Common myeloid progenitor, CD34-positive (primary cell): ENCODE data around the gene ZCCHC14.
"Not testable (repeated sequence)": the region's sequence is repeated elsewhere in the genome, so short reads cannot be mapped to it uniquely, and the experiment has no call there.

Source experiments
- CTCF ChIA-PET: fragments of 350-600 bp; sonication (Branson Sonifier 250); formaldehyde crosslinking; loops from one replicate; lab custom pipeline; 2021; ENCODE audit warnings: antibody characterized with exemption; lab: Charles Lee
- POLR2A ChIA-PET: fragments of 350-600 bp; sonication (Branson Sonifier 250); formaldehyde crosslinking; loops from one replicate; lab custom pipeline; 2021; ENCODE audit warnings: antibody characterized with exemption; lab: Charles Lee
- DNase-seq, 3 donors: peaks; one replicate each; pipeline versions ENCODE4 v3.0.0 to v3.0.0-alpha.2; 2013
- H3K27ac ChIP-seq, 2 experiments: 1 replicate in 1 of 2; 2 replicates in 1 of 2; pipeline ENCODE4 v1.7.0; 2013; ENCODE audit warnings: inconsistent platforms in 2 of 2, low read length in 2 of 2, mild to moderate bottlenecking in 2 of 2, low read depth in 1 of 2, moderate library complexity in 1 of 2; ENCODE audit not compliant: severe bottlenecking in 2 of 2, insufficient read depth in 1 of 2, poor library complexity in 1 of 2
- H3K27me3 ChIP-seq, 5 experiments: replicated peaks in 2 of 5; 1 replicate in 3 of 5; 2 replicates in 2 of 5; pipeline versions ENCODE4 v1.6.1 to v1.7.0; 2013; ENCODE audit warnings: low read length in 4 of 5, mild to moderate bottlenecking in 2 of 5, moderate library complexity in 2 of 5, inconsistent platforms in 1 of 5; ENCODE audit not compliant: insufficient read depth in 5 of 5, control insufficient read depth in 4 of 5
- H3K36me3 ChIP-seq, 4 experiments: 1 replicate in 2 of 4; 2 replicates in 2 of 4; pipeline versions ENCODE4 v1.6.1 to v1.7.0; 2013; ENCODE audit warnings: low read length in 3 of 4, control low read depth in 1 of 4, mild to moderate bottlenecking in 1 of 4; ENCODE audit not compliant: control insufficient read depth in 4 of 4, insufficient read depth in 4 of 4
- H3K4me1 ChIP-seq, 4 experiments: 1 replicate in 3 of 4; 2 replicates in 1 of 4; pipeline versions ENCODE4 v1.6.1 to v1.7.1; 2013; ENCODE audit warnings: low read length in 3 of 4, mild to moderate bottlenecking in 3 of 4, control low read depth in 1 of 4, inconsistent platforms in 1 of 4, moderate library complexity in 1 of 4; ENCODE audit not compliant: control insufficient read depth in 4 of 4, insufficient read depth in 4 of 4; ENCODE audit errors: control extremely low read depth in 1 of 4
- H3K4me3 ChIP-seq, 7 experiments: 1 replicate in 4 of 7; 2 replicates in 3 of 7; pipeline versions ENCODE4 v1.5.1 to v1.7.0; 2013; ENCODE audit warnings: mild to moderate bottlenecking in 7 of 7, low read length in 6 of 7, moderate library complexity in 6 of 7, inconsistent platforms in 2 of 7, low read depth in 2 of 7, control low read depth in 1 of 7; ENCODE audit not compliant: insufficient read depth in 4 of 7, control insufficient read depth in 1 of 7; ENCODE audit errors: extremely low read depth in 1 of 7
- H3K9me3 ChIP-seq, 5 experiments: 1 replicate in 4 of 5; 2 replicates in 1 of 5; pipeline versions ENCODE4 v1.6.1 to v1.7.1; 2013; ENCODE audit warnings: low read length in 4 of 5, mild to moderate bottlenecking in 2 of 5, inconsistent platforms in 1 of 5, low read depth in 1 of 5, moderate library complexity in 1 of 5; ENCODE audit not compliant: control insufficient read depth in 4 of 5, insufficient read depth in 2 of 5; ENCODE audit errors: control extremely low read depth in 1 of 5
- WGBS: methylation state at CpG from one replicate; pipeline ENCODE4 v1.1.5; 2013; ENCODE audit not compliant: insufficient coverage; 5-methylcytosine and 5-hydroxymethylcytosine counted together

Gene ZCCHC14

DNA sequence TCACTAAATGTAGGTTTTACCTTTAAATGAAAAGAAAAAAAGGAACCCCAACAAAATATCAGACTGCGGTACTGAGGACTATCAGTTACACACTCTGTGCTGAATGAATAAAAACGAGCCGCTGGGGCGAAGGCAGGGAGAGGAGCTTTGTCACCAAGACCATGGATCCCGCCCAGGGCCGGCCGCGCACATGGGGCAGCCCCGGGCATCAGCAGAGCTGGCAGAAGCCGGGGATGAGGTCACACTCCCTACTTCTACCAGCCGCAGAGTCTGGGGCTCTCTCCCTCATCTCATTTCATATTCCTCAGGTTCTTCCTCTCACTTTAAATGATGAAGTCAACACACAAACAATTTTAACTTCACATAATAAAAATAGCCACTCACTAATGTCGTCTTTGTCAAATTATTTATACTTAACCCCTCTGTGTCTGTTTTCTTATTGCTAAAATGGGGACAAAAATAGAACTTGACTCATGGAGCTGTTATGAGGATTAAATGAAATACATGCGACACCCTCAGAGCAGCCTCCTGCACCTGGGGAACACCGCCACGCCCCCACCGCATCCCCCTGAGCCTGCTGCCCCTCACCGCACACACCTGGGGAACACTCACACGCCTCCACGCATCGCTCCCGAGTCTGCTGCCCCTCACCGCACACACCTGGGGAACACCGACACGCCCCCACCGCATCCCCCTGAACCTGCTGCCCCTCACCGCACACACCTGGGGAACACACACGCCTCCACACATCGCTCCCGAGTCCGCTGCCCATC is 15.4 kb downstream of the ZCCHC14 start:
- POLR2A ChIA-PET, H3K36me3 ChIP-seq, DNase-seq, CTCF ChIA-PET, H3K27me3 ChIP-seq, H3K27ac ChIP-seq, H3K4me3 ChIP-seq, H3K4me1 ChIP-seq, H3K9me3 ChIP-seq: not testable (repeated sequence)
- WGBS, result 98% methylated on average over 25 of the region's 30 CpGs

DNA sequence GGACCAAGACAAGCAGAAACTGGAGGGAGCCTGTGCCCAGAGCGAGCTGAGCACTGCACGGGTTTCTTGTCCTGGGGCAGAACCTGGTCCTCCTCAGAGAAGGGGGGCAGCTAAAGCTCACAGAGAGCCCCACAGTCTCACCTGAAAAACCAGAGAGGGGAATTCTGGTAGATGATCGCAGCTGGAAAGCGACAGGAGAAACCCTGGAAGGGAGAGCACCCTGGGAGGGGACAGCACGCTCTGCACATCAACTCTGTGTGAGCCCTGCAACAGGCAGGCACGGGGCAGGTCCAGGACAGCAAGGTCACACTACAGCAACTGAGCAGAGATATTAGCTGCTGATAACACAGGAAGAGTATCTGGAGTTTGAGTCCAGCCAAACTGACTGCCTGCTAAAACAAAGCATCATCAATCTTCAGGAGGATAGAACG is 18.2 kb downstream of the ZCCHC14 start:
- no peak for DNase-seq
- ChIA-PET CTCF (interaction anchor here (1.4 kb wide), 1 partner anchor 8 kb away, joined by 5 read pairs; no protein-coding TSS in a partner anchor), POLR2A (no interaction called here)
- Histone ChIP-seq H3K9me3 (no peaks in the 10 kb centered on the region), H3K4me1 (peaks cover 0 to 2% (median 0%) of the 10 kb centered on the region in 4 experiments), H3K27me3 (no peaks in the 10 kb centered on the region), H3K27ac (no peak overlapping the region), H3K4me3 (no peak overlapping the region), H3K36me3 (no peaks in the 10 kb centered on the region)
- WGBS, result 92% methylated on average over 6 of the region's 7 CpGs

DNA sequence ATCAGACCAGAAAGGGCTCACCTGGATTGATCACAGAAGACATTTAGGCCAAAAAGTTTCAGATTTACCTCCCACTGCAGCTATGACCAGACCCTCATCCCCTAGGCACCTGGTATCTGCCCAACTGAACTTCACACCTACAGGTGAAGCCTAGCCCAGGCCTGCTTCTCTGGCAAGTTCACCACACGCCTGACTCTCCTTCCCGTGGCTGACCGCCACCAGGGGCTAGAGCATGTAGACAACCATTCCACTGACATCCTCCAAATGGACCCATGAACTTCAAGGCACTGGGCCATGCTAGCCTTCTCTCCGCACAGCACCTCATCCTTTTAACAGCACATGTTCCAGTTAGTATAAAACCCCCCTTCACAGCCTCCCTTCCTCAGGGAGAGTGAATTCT is 18.8 kb downstream of the ZCCHC14 start:
- Histone ChIP-seq H3K27me3 (no peaks in the 10 kb centered on the region), H3K4me1 (peaks cover 0 to 5% (median 1%) of the 10 kb centered on the region in 4 experiments), H3K27ac (no peak overlapping the region), H3K36me3 (no peaks in the 10 kb centered on the region), H3K9me3 (no peaks in the 10 kb centered on the region), H3K4me3 (no peak overlapping the region)
- WGBS, result 100% methylated on average over 4 of the region's 4 CpGs
- POLR2A ChIA-PET, result interaction anchor here (0.6 kb wide), 1 partner anchor 57 kb away, joined by 6 read pairs; no protein-coding TSS in a partner anchor
- no peak for DNase-seq
- CTCF ChIA-PET, result interaction anchor here (1.4 to 1.8 kb wide), 2 partner anchors 8 to 10 kb away, joined by 5 to 7 read pairs; no protein-coding TSS in a partner anchor

DNA sequence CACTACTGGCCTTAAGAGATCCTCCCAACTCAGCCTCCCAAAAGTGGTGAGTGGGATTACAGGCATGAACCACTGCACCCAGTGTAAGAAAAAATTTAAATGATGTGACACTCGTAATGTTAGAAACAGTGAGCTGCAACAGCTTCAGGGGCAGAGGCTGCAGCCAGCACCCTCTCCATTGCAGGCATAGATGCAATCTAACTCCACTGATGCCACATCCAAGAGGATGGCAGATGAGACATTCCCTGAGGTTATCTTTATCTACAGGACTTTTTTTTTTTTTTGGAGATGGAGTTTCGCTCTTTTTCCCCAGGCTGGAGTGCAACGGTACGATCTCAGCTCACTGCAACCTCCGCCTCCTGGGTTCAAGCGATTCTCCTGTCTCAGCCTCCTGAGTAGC is 19.9 kb downstream of the ZCCHC14 start:
- DNase-seq, result no peak
- ChIA-PET CTCF (interaction anchor here (1.8 kb wide), 1 partner anchor 9 kb away, joined by 7 read pairs; no protein-coding TSS in a partner anchor), POLR2A (no interaction called here)
- no peaks in the 10 kb centered on the region for H3K36me3 ChIP-seq
- no peaks in the 10 kb centered on the region for H3K9me3 ChIP-seq
- peaks cover 0 to 12% (median 7%) of the 10 kb centered on the region in 4 experiments for H3K4me1 ChIP-seq
- H3K27ac ChIP-seq, result no peak overlapping the region
- WGBS, result 100% methylated on average over 2 of the region's 6 CpGs
- H3K4me3 ChIP-seq, result no peak overlapping the region
- H3K27me3 ChIP-seq, result no peaks in the 10 kb centered on the region

DNA sequence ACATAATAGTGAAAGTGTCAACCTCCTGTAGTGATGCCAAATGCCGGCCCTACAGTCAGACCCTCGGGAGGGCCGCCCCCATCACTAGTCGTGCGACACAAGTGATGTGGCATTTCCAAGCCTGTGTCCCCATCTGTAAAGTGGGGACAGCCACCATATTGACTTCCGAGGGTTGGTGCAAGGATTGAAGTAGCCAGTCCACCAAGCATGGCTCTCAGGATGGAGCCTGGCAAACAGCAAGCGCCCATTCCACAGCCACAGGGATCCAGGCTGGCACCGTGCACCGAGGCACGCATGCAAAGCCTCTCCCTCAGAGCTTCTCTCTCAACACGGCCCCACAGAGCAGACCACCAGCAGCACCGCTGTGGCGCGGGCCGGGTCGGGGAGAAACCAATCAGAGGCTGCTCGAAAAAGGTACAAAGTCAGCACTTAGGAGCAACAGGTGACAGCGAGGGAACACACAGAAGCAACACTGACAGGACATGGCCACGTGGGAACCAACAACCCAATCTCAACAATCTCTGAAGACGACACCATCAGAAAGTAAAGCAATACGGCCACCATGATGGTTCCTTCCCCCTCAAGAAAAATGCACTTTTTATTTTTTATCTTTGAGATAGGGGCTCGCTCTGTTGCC is 20.6 kb downstream of the ZCCHC14 start:
- no peaks in the 10 kb centered on the region for H3K36me3 ChIP-seq
- no peak for DNase-seq
- H3K27ac ChIP-seq, result no peak overlapping the region
- WGBS, result 92% methylated on average over 20 of the region's 22 CpGs
- CTCF ChIA-PET, result interaction anchor here (1.8 kb wide), 1 partner anchor 9 kb away, joined by 7 read pairs; no protein-coding TSS in a partner anchor
- H3K4me1 ChIP-seq, result peaks cover 0 to 14% (median 10%) of the 10 kb centered on the region in 4 experiments
- H3K9me3 ChIP-seq, result no peaks in the 10 kb centered on the region
- H3K4me3 ChIP-seq, result no peak overlapping the region
- no peaks in the 10 kb centered on the region for H3K27me3 ChIP-seq
- POLR2A ChIA-PET, result no interaction called here

DNA sequence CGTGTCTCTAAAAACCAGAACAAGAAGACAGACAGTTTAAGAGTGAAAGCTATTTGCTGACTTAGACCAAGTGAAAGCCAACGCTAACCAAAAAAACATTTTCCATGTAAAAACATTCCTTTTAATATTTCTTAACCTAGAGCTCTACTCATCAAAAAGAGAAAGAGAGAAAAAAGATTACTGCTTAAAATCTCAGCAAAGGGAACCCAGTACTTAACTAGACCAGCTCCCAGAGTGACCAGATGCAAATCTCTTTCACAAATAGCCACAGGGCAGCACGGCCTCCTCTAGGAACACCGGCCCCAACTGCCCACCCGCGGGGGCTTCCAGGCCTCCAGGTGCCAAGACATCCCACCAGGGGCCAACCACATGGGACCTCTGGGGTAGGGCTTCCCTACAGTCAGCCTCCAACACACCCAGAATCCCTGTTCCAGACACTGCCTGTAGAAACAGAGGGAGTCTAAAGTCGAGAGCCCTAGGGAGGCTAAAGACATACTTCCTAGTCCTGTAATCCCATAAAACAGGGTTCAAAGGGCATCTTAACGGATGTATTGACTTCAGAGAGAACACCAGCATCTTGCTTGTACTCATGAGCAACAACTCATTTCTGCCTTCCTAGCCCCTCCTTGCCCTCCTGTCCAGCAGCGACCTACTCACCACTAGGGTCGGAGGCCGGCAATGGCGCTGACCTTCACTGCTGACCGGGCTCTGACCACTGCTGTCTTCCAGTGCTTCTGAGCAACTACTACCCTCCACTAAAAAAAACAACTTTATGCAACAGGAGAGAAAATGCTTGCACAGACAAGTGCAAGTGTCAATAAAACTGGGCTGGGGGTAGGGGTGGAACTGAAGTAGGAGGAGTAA is 21.3 kb downstream of the ZCCHC14 start:
- WGBS, result 96% methylated on average over 7 of the region's 13 CpGs

More for the DNA sequence above, 21.3 kb downstream of the ZCCHC14 start:
- no peaks in the 10 kb centered on the region for H3K36me3 ChIP-seq
- H3K4me3 ChIP-seq, result no peak overlapping the region
- ChIA-PET CTCF (interaction anchor here (1.0 to 1.2 kb wide), 2 partner anchors 11 to 14 kb away, joined by 3 to 4 read pairs; no protein-coding TSS in a partner anchor), POLR2A (interaction anchor here (0.7 kb wide), 1 partner anchor 25 kb away, joined by 3 read pairs; no protein-coding TSS in a partner anchor)
- no peak overlapping the region for H3K27ac ChIP-seq
- DNase-seq, result no peak
- no peaks in the 10 kb centered on the region for H3K9me3 ChIP-seq
- H3K4me1 ChIP-seq, result peaks cover 0 to 21% (median 17%) of the 10 kb centered on the region in 4 experiments
- no peaks in the 10 kb centered on the region for H3K27me3 ChIP-seq
